HG02623 (cell line): ENCODE measurements around the gene PHB1.
A peak's percentile ranks its signal among the peaks of the same experiment; 100 is the strongest.
"Not testable (repeated sequence)": the region's sequence is repeated elsewhere in the genome, so short reads cannot be mapped to it uniquely, and the experiment has no call there.

ENCODE experiments used
- ATAC-seq: cut with Tn5 transposase; IDR thresholded peaks from one replicate; pipeline ENCODE4 v1.9.1; 2021; ENCODE audit warnings: moderate library complexity; ENCODE audit not compliant: unreplicated experiment

The PHB1 gene

GRCh38 chr17:49406421-49407061, 8.1 kb downstream of the PHB1 start:
- ATAC-seq: no peak

- ATAC-seq: no peak
These were observed 9.8 kb downstream of the PHB1 start for GRCh38 chr17:49404906-49405305.

GRCh38 chr17:49404361-49404760, 10.3 kb downstream of the PHB1 start:
- ATAC-seq: no peak

- ATAC-seq: no peak
These were observed 11.0 kb downstream of the PHB1 start for GRCh38 chr17:49403514-49404289.

GRCh38 chr17:49402706-49403105, 12.0 kb downstream of the PHB1 start:
- no peak for ATAC-seq

GRCh38 chr17:49401971-49402611, 12.6 kb downstream of the PHB1 start:
- no peak for ATAC-seq

- ATAC-seq: no peak
These were observed 14.7 kb downstream of the PHB1 start for GRCh38 chr17:49399995-49400394.

- no peak for ATAC-seq
These were observed 17.1 kb downstream of the PHB1 start for GRCh38 chr17:49397586-49397985.

GRCh38 chr17:49393491-49394255, 21.0 kb downstream of the PHB1 start:
- no peak for ATAC-seq

GRCh38 chr17:49390548-49391324, 23.9 kb downstream of the PHB1 start:
- ATAC-seq: no peak

GRCh38 chr17:49389514-49390347, 25.0 kb downstream of the PHB1 start:
- ATAC-seq: not testable (repeated sequence)

- no peak for ATAC-seq
These were observed 25.8 kb downstream of the PHB1 start for GRCh38 chr17:49388692-49389513.

GRCh38 chr17:49388290-49388640, 26.4 kb downstream of the PHB1 start:
- peak; percentile 50 for ATAC-seq

GRCh38 chr17:49387498-49388289, 27.0 kb downstream of the PHB1 start:
- ATAC-seq: no peak

GRCh38 chr17:49386373-49386772, 28.3 kb downstream of the PHB1 start:
- no peak for ATAC-seq

GRCh38 chr17:49384951-49385350, 29.7 kb downstream of the PHB1 start:
- no peak for ATAC-seq

GRCh38 chr17:49383060-49383459, 31.6 kb downstream of the PHB1 start:
- ATAC-seq: no peak

GRCh38 chr17:49382556-49382955, 32.1 kb downstream of the PHB1 start:
- no peak for ATAC-seq
